Right ventricle myocardium superior (tissue), 1 donor: ENCODE measurements around the gene KRT7. TPM values are rescaled to one million over a fixed set of nuclear protein-coding genes. Genes with fewer than 3 reads are reported as not detected.

Source experiments
- ATAC-seq: fragments of 200-7000 bp; cut with Tn5 transposase; one replicate; pipeline ENCODE4 v1.9.1; 2020; ENCODE audit warnings: mild to moderate bottlenecking; ENCODE audit not compliant: poor library complexity
- DNase-seq: peaks from one replicate; pipeline ENCODE4 v3.0.0-alpha.2; 2020
- intact Hi-C: fragments of 100-400 bp; cut with DNase I; formaldehyde crosslinking; loops from one replicate; pipeline ENCODE4 v1.11.2; 2022
- total RNA-seq: library from RNA; stranded (reverse); fragmentation: NEBNext Ultra II Directional; extraction: Animal tissue kit (Norgen Biotek cat#: 25700); gene quantifications from one replicate; pipeline ENCODE4 v1.2.1, GENCODE V29; 2021
- donor health status: DM: no; HTN: yes; CAD: no; lungs with severe emphysema.

Gene KRT7
- total RNA-seq, 1 donor from 2014 or later, result 0.59 TPM

GRCh38 chr12:52210186-52210924 is 22.7 kb upstream of the KRT7 start:
- intact Hi-C loops, result loop anchor here (5.0 to 10.0 kb wide), 2 partner anchors 67 to 114 kb away; partner anchors contain the start of gene KRT83
- DNase-seq (peak; percentile 39), ATAC-seq (no peak)

- intact Hi-C loops, result loop anchor here (5.0 to 10.0 kb wide), 2 partner anchors 66 to 114 kb away; partner anchors contain the start of gene KRT83
- DNase-seq (peak; percentile 23), ATAC-seq (no peak)
These were observed 22.0 kb upstream of the KRT7 start for GRCh38 chr12:52210925-52211650.

- ATAC-seq (no peak), DNase-seq (peak; percentile 29)
- intact Hi-C loops, result loop anchor here (5.0 to 10.0 kb wide), 2 partner anchors 65 to 113 kb away; partner anchors contain the start of gene KRT83
These were observed 21.1 kb upstream of the KRT7 start for GRCh38 chr12:52211716-52212585.

- intact Hi-C loops, result loop anchor here (5.0 to 10.0 kb wide), 2 partner anchors 64 to 112 kb away; partner anchors contain the start of gene KRT83
- ATAC-seq (no peak), DNase-seq (peak; percentile 27)
These were observed 20.1 kb upstream of the KRT7 start for GRCh38 chr12:52212701-52213563.

- DNase-seq (peak; percentile 83), ATAC-seq (peak; percentile 91)
- intact Hi-C loops, result loop anchor here (5.0 to 10.0 kb wide), 2 partner anchors 64 to 111 kb away; partner anchors contain the start of gene KRT83
These were observed 19.3 kb upstream of the KRT7 start for GRCh38 chr12:52213564-52214420.

- no peak for ATAC-seq
- intact Hi-C loops, result loop anchor here (5.0 to 10.0 kb wide), 2 partner anchors 63 to 110 kb away; partner anchors contain the start of gene KRT83
- peak; percentile 31 for DNase-seq
These were observed 18.6 kb upstream of the KRT7 start for GRCh38 chr12:52214421-52214802.

GRCh38 chr12:52215587-52216031 is 17.4 kb upstream of the KRT7 start:
- DNase-seq, result peak; percentile 31
- intact Hi-C loops, result loop anchor here (10.0 kb wide), 1 partner anchor 109 kb away; the partner anchor contains the start of gene KRT83
- no peak for ATAC-seq

- ATAC-seq (no peak), DNase-seq (peak; percentile 28)
- intact Hi-C loops, result loop anchor here (10.0 kb wide), 1 partner anchor 109 kb away; the partner anchor contains the start of gene KRT83
These were observed 16.9 kb upstream of the KRT7 start for GRCh38 chr12:52216100-52216499.

GRCh38 chr12:52216807-52217206 is 16.2 kb upstream of the KRT7 start:
- intact Hi-C loops, result loop anchor here (10.0 kb wide), 1 partner anchor 108 kb away; the partner anchor contains the start of gene KRT83
- ATAC-seq (no peak), DNase-seq (peak; percentile 57)

GRCh38 chr12:52217223-52217622 is 15.8 kb upstream of the KRT7 start:
- DNase-seq, result peak; percentile 73
- peak; percentile 43 for ATAC-seq
- intact Hi-C loops, result loop anchor here (10.0 kb wide), 1 partner anchor 108 kb away; the partner anchor contains the start of gene KRT83

GRCh38 chr12:52218001-52218400 is 15.0 kb upstream of the KRT7 start:
- intact Hi-C loops, result loop anchor here (10.0 kb wide), 1 partner anchor 107 kb away; the partner anchor contains the start of gene KRT83
- ATAC-seq, result no peak
- no peak for DNase-seq

- intact Hi-C loops, result no loop called here
- peak; percentile 30 for DNase-seq
- no peak for ATAC-seq
These were observed 12.6 kb upstream of the KRT7 start for GRCh38 chr12:52220477-52220876.

GRCh38 chr12:52221070-52221781 is 11.8 kb upstream of the KRT7 start:
- no peak for DNase-seq
- intact Hi-C loops, result no loop called here

GRCh38 chr12:52221912-52222457 is 11.1 kb upstream of the KRT7 start:
- DNase-seq, result peak; percentile 74
- intact Hi-C loops, result no loop called here
- peak; percentile 34 for ATAC-seq

More at GRCh38 chr12:52221070-52221781, 11.8 kb upstream of the KRT7 start:
- ATAC-seq, result no peak

GRCh38 chr12:52222692-52223091 is 10.4 kb upstream of the KRT7 start:
- ATAC-seq (no peak), DNase-seq (no peak)
- intact Hi-C loops, result no loop called here
